Measurements from ENCODE around the gene ACAD8.

- no peak for TF ChIP-seq CTCF (IDR thresholded peaks at IDR 0.05)
- no peak for TF ChIP-seq POLR2A (IDR thresholded peaks at IDR 0.05)
- TF ChIP-seq POLR2AphosphoS5 (IDR thresholded peaks at IDR 0.05) = no peak
Observed at GRCh38 chr11:134216816-134217215, 36.6 kb upstream of the ACAD8 start.

Measured in breast epithelium (tissue), 3 donors.